HG02588 (cell line): ENCODE measurements around the gene FITM1.

Experiments used
- ATAC-seq: cut with Tn5 transposase; IDR thresholded peaks from one replicate; pipeline ENCODE4 v1.9.1; 2021; ENCODE audit warnings: mild to moderate bottlenecking, moderate library complexity; ENCODE audit not compliant: unreplicated experiment

The FITM1 gene, protein sequence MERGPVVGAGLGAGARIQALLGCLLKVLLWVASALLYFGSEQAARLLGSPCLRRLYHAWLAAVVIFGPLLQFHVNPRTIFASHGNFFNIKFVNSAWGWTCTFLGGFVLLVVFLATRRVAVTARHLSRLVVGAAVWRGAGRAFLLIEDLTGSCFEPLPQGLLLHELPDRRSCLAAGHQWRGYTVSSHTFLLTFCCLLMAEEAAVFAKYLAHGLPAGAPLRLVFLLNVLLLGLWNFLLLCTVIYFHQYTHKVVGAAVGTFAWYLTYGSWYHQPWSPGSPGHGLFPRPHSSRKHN

DNA sequence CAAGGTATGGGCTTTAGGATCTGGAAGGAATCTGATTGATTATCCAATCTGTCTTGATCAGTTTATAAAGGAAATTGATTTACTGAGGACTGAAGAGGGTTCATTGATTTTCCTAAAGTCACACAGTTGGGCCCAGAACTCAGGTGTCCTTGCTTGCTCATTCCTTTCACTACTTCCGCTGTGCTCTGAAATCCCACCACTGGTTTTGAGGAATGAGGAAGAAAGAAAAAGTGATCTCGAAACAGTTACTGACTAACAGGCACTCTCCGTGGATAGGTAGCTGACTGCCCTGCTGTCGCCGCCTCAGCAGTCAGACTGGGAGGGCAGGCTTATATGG is at the start of gene FITM1:
TSS of gene FITM1 (plus strand) at position 280 of the 337 bp plus-strand sequence. CDS start 905 bp downstream, outside the sequence.
- ATAC-seq: no peak

DNA sequence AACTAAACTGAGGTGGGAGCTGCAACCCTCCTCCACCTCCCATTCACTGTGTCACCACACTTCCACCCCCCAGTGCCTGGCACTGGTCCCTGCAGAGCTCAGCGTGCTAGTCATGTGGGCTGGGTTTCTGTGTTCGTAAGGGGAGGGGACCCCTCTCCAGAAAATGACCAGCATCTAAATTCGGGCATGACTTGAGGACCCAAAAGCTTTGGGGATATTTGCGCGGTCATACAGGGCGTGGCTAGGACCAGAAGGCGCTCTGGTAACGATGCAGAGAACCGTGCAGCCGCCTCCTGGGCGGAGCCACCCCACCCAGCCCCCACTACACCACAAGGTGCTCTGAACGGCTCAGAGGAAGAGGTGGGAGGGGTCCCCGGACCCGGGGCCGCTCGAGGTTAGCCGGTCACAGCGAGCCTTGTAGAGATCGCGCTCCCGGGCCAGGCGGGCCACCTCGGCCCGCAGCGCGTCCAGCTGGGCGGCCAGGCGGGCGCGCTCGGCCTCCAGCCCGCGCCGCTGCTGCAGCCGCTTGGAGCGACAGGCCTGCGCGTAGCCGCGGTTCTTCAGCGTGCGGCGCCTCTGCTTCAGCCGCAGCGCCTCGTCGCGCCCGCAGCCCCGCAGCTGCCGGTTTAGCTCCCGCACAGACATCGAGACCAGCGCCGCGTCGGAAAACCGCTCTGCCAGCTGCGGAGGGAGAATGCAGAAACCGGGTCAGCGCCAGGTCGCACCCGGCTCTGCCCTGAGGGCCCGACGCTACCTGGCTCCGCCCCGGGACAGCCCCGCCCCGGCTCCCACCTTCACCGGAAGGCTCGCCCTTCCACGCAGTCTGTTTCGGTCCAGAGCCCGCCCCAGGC is 49.3 kb upstream of the FITM1 start:
- ATAC-seq: peak; percentile 87

DNA sequence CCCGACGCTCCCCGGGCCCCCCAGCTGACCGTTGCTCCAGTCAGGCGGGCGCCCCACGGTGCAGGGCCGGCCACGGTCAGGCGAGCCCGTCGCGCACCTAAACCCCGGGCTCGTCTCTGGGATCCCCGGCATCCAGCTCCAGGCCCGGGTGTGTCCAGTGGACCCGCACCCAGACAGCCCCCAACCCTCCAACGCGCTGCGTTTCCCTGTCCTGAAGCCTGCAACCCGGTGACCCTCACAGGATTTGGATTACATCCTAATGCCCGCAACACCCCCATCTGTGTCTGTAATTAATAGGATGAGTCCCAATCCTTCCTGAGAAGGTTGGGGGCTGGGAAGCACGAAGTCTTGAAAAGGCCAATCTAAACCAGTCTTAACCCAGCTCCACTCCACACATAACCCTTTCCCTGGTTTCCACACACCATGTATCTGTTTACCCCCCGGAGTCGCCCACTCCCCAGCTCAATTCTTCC is 48.7 kb upstream of the FITM1 start:
- ATAC-seq: no peak

DNA sequence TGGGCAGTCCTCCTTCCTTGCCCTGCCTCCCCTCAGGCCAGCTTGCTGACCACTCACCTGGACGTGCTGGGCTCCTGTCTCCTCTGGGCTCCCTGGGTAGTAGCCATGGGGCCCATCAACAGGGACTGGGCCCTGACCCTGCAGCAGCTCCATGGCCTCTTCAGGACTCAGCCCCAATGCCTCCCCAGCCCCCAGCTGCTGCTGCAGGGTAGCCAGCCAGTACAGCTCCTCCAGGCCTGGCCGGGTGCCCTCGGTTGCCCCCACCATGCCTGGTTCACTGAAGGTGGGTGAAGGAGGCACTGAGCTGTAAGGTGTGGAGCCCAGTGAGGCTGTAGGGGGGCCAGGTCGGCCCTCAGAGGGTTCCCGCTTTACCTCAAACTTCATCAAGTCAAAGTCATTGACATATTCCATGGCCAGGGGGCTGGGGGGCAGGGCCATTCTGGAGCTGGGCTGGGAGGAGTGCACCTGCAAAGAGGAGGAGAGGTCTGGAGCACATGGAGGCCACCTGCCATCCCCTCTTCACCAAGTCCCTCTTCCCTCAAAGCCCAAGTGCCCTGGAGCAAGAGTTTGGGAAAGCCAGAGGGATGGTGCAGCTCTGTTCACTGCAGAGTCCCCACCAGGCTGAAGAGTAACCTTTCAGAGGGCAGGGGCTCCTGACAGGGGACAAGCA is 47.9 kb upstream of the FITM1 start:
- ATAC-seq: no peak

DNA sequence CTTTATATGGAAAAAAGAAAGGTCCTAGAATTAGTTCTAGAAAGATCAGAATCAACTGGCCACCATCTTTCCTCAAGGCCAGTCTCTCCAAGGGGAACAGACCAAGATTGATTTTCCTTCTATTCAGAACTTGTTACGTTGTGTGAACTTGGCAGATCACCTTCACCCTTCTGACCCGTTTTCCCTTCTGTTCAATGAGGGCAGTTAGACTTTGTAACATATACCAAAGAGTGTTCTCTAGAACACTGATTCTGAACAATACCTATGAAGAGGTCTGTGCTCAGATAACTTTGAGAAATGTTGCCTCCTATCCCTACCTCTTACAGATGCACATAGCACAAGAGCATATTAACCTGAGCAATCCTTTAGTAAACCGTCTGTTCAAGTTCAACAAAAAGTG is 47.0 kb upstream of the FITM1 start:
- no peak for ATAC-seq

DNA sequence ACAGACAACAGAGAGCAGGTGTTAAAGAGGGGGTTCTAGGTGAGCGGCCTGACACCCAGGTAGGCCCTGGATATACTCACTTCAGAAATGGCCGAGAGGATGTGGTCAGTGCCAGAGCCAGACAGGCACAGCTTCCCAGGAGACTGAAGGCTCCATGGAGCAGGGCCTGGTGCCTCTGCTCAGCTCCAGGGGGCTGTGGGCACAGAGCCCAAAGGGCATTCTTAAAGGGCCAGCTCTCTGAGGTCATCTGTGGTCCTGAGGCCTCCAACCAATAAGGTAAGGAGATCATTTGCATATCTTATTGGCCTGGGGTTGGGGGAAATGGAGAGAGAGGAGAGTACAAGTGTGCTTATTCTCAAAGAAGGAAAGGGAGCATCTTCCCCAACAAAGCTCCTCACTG is 46.0 kb upstream of the FITM1 start:
- ATAC-seq: no peak

DNA sequence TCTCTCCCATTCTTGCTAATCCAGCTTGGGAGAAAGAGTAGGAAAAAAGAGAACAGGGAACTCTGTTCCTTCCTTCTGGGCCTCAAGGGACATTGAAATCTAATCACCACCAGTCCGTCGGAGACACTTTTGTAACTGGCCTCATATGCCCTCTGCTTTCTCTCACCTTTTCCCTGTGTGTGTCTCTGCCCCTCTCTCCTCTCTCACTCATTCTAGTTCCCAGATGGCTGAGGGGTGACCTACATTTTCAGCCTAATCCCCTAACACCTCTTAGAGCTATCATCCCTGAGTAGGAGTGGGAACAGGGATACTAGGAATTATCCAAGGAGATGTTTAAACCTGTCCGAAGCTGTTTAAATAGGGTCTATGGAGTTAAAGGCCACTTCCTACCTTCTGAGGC is 45.2 kb upstream of the FITM1 start:
- no peak for ATAC-seq

DNA sequence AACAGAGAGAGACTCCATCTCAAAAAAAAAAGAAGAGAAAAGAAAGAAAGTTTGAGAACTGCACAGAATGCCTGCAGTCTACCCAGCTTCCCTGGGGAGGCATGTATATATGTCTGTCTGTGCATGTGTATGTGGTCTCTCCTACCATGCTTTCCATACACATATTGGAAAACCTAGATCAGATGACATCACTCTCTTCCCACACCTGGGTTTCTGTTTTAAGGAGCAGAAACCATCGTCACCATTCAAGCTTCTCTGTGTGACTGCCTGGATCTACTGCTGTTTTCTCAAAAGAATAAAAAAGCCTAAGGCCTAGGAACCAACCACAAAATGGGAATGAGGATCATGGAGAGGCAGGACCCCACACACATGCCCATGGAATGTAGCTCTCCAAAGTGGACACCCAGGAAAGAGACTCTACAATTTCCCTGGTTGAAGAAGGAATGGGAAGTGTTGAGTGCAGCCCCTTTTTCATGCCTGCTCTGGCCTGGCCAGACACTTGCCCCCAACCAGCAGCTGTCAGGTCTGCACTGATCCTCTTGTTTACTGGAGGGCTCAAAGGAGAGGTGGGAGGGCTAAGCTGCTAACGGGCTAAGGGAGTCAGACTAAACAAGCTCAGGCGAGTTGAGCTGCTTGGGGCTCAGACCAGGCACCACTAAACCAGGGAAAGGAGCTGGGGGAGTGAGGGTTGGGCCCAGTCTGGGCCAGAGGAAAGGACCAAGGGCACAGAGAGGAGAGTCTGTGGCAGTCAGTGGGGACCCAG is 44.1 kb upstream of the FITM1 start:
- ATAC-seq: no peak

DNA sequence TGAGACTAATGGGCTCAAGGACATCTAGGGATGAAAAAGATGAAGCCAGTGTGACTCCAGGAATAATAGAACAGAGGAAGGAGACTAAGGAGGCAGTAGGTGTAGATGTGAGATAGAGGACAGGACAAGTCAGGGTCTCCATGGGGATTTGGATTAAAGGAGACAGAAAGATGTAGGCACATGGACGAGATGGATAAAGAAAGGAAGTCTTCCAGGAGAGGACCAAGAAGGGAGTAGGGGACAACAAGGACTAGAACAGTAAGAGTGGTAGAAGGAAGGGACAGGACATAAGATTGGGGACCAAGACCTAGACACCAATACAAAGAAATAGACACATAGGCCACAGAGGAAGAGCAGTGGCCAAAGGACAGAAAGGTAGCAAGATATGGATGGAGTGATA is 43.5 kb upstream of the FITM1 start:
- no peak for ATAC-seq

DNA sequence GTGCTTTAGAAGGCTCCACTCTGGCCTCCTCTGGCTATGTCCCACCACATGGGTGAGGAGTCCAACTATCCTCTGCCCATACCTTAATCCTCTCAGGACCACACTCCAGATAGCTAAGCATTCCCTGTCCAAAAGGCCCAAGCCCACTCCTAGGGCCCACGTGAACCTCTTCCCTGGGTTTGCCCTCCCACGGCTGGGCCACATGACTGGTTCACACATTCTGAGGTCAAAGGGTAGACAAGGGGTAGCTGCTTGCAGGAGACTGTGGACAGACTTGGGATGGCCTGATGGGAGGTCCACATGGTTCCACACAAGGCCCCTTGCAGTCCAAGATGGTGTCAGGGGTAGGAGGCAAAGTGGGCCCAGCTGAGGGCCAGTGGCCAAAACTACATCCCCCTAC is 42.4 kb upstream of the FITM1 start:
- ATAC-seq: no peak

DNA sequence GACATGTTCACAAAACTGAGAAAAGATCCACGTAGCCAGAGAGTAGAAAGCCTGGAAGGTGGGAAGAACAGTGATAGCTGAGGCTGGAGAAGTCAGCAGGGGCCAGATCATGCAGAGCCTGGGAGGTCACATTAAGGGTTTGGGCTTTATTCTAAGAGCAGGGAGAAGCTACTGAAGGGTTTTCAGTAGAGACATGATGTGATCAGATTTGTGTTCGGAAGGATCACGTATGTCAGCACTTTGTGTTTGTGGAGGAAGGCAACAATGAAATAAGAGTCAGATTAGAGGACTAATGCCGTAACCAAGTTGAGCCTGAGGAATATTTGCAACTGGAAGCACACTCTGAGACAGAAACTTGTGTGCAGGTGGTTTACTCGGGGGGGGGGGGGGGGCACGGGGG is 40.6 kb upstream of the FITM1 start:
- no peak for ATAC-seq

DNA sequence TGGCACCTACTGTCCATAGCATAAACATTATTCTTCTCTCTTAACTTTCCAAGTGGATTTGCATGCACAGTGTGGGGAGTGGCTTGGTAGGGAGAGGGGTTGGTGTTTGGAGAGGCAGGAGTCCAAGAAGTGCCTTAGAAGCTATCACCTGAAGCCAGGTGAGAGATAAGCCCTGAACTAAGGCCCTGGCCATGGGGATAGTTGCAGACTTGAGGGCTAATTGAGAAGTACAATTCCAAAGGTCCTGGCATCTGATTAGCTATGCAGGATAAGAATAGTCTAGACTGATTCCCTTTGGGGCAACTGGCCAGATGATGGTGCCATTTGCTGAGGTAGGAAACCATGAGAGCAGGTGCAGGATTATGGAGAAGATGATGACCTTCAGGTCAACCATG is 38.4 kb upstream of the FITM1 start:
- ATAC-seq: no peak

DNA sequence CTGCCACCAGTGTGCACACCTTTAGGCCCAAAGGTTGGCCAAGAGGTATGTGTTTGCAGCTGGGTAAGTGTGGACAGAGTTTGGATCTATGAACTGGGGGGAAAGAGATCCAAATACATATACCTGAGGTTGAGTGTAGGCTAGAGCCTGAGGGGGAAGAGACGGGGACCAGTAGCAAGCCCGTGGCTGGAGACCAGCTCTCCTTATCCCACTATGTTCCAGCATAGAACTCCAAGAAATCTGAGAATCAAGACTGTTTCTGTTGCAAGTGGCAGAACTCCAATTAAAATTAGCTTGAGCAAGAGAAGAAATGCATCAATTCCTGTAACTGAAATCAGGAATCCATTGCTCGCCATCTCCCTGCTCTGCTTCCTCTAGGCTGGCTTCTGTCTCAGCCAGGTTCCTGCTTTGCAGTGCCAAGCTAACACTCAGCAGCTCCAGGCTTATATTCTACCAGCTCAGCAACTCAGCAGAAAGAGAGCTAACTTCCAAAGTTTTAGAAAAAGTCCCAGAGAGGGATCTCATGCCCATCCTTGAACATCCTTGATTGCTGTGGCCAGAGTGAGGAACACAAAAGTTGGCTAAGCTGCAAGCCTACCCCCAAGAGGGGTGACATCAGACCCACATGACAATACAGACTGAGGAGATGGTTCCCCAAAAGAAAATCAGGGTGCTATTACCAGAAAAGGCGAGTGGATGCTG is 37.8 kb upstream of the FITM1 start:
- ATAC-seq: no peak

DNA sequence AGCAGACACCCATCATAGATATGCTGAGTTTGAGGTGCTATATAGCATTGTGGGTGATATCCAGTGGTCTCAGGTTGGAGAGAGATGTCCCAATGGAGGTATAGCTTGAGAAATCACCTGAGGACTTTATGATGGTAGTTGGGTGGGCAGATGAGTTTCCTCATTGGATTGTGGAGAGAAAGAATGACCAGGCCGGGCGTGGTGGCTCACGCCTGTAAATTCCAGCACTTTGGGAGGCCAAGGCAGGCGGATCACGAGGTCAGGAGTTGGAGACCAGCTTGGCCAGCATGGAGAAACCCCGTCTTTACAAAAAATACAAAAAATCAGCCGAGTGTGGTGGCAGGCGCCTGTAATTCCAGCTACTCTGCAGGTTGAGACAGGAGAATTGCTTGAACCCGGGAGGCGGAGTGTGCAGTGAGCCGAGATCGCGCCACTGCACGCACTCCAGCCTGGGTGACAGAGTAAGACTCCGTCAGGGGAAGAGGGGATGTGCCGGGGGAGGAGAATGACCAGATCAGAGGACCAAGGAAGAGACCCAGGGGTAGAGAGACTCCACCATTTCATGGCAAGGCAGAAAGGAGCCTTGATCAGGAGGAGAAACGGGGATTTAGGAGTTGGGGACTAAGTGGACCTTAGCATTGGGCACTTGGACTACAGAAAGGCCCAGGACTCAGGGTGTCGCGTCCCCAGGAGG is 37.1 kb upstream of the FITM1 start:
- ATAC-seq: no peak

DNA sequence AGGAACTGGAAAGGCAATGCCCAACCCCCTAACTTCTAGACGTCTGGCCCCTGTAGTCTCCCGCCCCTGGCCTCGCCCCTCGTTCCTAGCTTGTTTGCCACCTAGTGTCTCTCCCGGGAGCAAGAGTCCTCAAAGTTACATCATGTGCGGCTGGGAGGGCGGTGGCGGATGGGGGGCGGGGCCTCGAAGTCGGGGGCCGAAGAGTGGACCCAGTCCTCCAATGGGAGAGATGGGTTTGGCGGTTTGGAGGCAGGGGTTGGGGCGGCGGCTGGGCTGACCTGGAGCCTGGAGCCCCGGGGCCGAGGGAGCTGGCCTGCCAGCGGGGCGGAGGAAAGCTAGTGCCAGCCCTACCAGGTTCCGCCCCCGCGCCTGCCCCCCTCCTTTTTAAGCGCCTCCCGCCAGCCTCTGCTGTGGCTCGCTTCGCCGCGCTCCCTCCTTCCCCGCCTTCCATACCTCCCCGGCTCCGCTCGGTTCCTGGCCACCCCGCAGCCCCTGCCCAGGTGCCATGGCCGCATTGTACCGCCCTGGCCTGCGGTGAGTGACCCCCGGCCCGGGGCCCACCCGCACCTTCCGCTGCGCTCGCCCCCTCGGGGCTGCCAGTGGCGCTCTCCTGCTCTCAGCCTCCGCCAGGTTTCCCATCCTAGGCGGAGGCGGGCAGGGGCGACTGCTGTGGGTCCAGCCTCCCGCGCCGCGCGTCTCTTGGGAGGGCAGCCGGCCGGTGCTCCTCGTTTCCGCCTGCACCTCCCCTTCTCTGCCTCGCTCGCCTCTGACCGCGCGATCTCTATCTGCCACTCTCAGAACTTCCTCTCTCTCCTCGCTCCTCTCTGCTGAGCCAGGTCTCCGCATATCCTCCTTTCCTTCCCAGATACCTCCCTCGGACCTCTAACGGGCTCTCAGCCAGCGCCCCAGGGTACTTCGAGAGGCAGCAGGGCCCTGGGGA is 36.3 kb upstream of the FITM1 start, which contains the start of gene PCK2:
TSS of gene PCK2 (plus strand) at position 411 of the 940 bp plus-strand sequence. CDS start at position 506, 95 bp downstream.
- ATAC-seq: peak; percentile 45

DNA sequence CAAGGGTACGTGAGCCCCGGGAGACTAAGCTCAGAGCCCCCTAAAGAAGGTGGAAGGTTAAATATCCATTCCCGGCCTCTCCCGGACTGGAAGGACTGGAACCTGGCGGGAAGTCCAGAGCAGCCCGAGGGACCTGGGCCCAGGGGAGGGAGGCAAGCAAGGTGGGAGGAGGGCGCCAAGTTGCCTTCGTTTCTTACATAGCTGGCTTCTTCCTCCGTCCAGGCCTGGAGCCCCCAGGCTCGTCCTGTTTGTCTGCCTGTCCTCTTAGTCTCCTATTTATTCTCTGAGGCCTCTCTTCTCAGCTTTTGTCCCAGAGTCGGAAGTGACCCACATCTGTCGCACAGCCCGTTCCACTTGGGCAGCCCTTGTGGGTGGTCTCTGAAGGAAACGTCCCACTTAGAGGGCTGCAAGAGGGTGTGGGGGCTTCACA is 35.6 kb upstream of the FITM1 start:
- ATAC-seq: no peak

DNA sequence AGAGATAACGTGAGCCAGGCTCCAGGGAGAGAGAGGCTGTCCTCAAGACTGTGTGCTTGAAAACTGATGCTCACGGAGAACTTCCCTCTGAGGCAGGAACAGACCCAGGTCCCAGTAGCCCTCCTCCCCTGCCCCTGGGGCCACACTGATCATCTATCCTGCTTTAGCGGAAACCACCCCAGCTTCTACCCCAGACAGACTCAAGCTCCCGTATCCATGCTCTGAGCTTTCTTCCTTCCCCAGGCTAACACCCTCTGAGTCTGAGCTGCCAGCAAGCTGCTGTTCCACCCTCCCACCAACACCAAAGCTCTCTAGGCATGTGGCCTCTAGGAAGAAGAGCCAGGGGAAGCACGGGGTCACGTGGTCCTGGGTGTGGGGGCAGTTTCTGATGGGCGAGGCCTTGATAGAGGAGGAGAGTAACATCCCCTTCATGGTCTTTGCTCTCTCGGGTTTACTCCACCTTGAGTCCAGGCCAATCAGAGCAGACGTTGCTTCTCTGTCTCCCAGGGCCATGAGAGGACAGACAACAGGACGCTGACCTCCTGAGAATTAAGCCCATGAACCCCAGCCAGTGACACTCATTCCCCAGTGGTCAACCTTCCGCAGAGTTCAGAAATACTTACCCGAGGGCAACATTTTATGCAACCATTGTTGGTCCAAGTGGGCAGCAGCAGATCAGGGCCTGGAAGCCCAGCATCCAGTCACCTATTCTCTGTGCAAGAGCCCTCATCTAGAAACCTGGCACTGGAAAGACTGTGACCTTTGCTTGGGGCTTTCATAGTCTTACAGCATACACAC is 35.0 kb upstream of the FITM1 start:
- peak; percentile 53 for ATAC-seq
